ENCODE results near the gene SEPTIN2. TPM values are rescaled to one million over a fixed set of nuclear protein-coding genes. Genes with fewer than 3 reads are reported as not detected.

Gene SEPTIN2
- total RNA-seq, 1 donor from 2014 or later: 552 TPM

GRCh38 chr2:241308832-241309500 lies 6.8 kb upstream of the SEPTIN2 start:
- no peak overlapping the region for H2AFZ ChIP-seq (ENCODE audit: low read depth, low read length)
- H3K36me3 Mint-ChIP-seq (ENCODE audit: low read depth, unreplicated experiment): peaks cover 2% of the 10 kb centered on the region
- H3K4me3 ChIP-seq (ENCODE audit: insufficient read depth, low read depth, low read length): no peak overlapping the region
- peak overlapping the region; percentile 21 for H3K27ac Mint-ChIP-seq (ENCODE audit: unreplicated experiment)
- no peak for DNase-seq (ENCODE audit: low read depth)
- H3K27me3 Mint-ChIP-seq (ENCODE audit: low read depth, unreplicated experiment): no peaks in the 10 kb centered on the region
- no peaks in the 10 kb centered on the region for H3K36me3 ChIP-seq (ENCODE audit: insufficient read depth, low read length)
- peaks cover 38% of the 10 kb centered on the region for H3K4me1 ChIP-seq (ENCODE audit: insufficient read depth, low read length)
- no peak overlapping the region for H3K9ac ChIP-seq (ENCODE audit: low read length)
- peaks cover 45% of the 10 kb centered on the region for H3K4me1 Mint-ChIP-seq (ENCODE audit: low read depth, unreplicated experiment)
- no peak for TF ChIP-seq CTCF (IDR thresholded peaks at IDR 0.05; ENCODE audit: insufficient read depth, low read depth, low read length)
- no peak for TF ChIP-seq EZH2 (IDR thresholded peaks at IDR 0.05; ENCODE audit: insufficient read depth, low read length)
- H3K4me2 ChIP-seq (ENCODE audit: low read length): peak overlapping the region; percentile 51
- FAIRE-seq: no peak
- no peak overlapping the region for H3K27ac ChIP-seq (ENCODE audit: low read depth, low read length)
- no peak overlapping the region for H3K4me3 Mint-ChIP-seq (ENCODE audit: unreplicated experiment)
- H3K9me3 Mint-ChIP-seq (ENCODE audit: unreplicated experiment): no peaks in the 10 kb centered on the region
- no peaks in the 10 kb centered on the region for H3K9me3 ChIP-seq (ENCODE audit: insufficient read depth, low read depth, low read length)
- no peaks in the 10 kb centered on the region for H3K27me3 ChIP-seq (ENCODE audit: insufficient read depth, low read length)
- peaks cover 100% of the 10 kb centered on the region for H3K79me2 ChIP-seq (ENCODE audit: insufficient read depth, low read length)
- H4K20me1 ChIP-seq (ENCODE audit: insufficient read depth, low read length): peaks cover 78% of the 10 kb centered on the region

- no peaks in the 10 kb centered on the region for H3K9me3 Mint-ChIP-seq (ENCODE audit: unreplicated experiment)
- no peak overlapping the region for H3K4me3 ChIP-seq (ENCODE audit: insufficient read depth, low read depth, low read length)
- no peaks in the 10 kb centered on the region for H3K27me3 ChIP-seq (ENCODE audit: insufficient read depth, low read length)
- peaks cover 45% of the 10 kb centered on the region for H3K4me1 Mint-ChIP-seq (ENCODE audit: low read depth, unreplicated experiment)
- H3K36me3 ChIP-seq (ENCODE audit: insufficient read depth, low read length): no peaks in the 10 kb centered on the region
- no peak overlapping the region for H2AFZ ChIP-seq (ENCODE audit: low read depth, low read length)
- H3K4me1 ChIP-seq (ENCODE audit: insufficient read depth, low read length): peaks cover 44% of the 10 kb centered on the region
- peaks cover 100% of the 10 kb centered on the region for H3K79me2 ChIP-seq (ENCODE audit: insufficient read depth, low read length)
- peaks cover 71% of the 10 kb centered on the region for H4K20me1 ChIP-seq (ENCODE audit: insufficient read depth, low read length)
- H3K9me3 ChIP-seq (ENCODE audit: insufficient read depth, low read depth, low read length): no peaks in the 10 kb centered on the region
- H3K27ac Mint-ChIP-seq (ENCODE audit: unreplicated experiment): peak overlapping the region; percentile 85
- H3K4me2 ChIP-seq (ENCODE audit: low read length): peak overlapping the region; percentile 43
- FAIRE-seq: no peak
- peak; percentile 74 for DNase-seq (ENCODE audit: low read depth)
- H3K4me3 Mint-ChIP-seq (ENCODE audit: unreplicated experiment): no peak overlapping the region
- no peak overlapping the region for H3K27ac ChIP-seq (ENCODE audit: low read depth, low read length)
- H3K36me3 Mint-ChIP-seq (ENCODE audit: low read depth, unreplicated experiment): peaks cover 2% of the 10 kb centered on the region
- peak overlapping the region; percentile 13 for H3K9ac ChIP-seq (ENCODE audit: low read length)
- no peak for TF ChIP-seq EZH2 (IDR thresholded peaks at IDR 0.05; ENCODE audit: insufficient read depth, low read length)
- TF ChIP-seq CTCF (IDR thresholded peaks at IDR 0.05; ENCODE audit: insufficient read depth, low read depth, low read length): no peak
- H3K27me3 Mint-ChIP-seq (ENCODE audit: low read depth, unreplicated experiment): no peaks in the 10 kb centered on the region
Measured at GRCh38 chr2:241309684-241310117, 6.0 kb upstream of the SEPTIN2 start.

GRCh38 chr2:241310917-241311566 lies 4.7 kb upstream of the SEPTIN2 start:
- Histone ChIP-seq H3K9ac (ENCODE audit: low read length) (no peak overlapping the region), H3K36me3 (ENCODE audit: insufficient read depth, low read length) (no peaks in the 10 kb centered on the region), H3K27me3 (ENCODE audit: insufficient read depth, low read length) (no peaks in the 10 kb centered on the region), H3K9me3 (ENCODE audit: insufficient read depth, low read depth, low read length) (no peaks in the 10 kb centered on the region), H3K4me2 (ENCODE audit: low read length) (no peak overlapping the region), H3K4me1 (ENCODE audit: insufficient read depth, low read length) (peaks cover 44% of the 10 kb centered on the region), H3K27ac (ENCODE audit: low read depth, low read length) (no peak overlapping the region), H4K20me1 (ENCODE audit: insufficient read depth, low read length) (peaks cover 60% of the 10 kb centered on the region), H3K79me2 (ENCODE audit: insufficient read depth, low read length) (peaks cover 93% of the 10 kb centered on the region), H3K4me3 (ENCODE audit: insufficient read depth, low read depth, low read length) (no peak overlapping the region), H2AFZ (ENCODE audit: low read depth, low read length) (no peak overlapping the region)
- H3K4me1 Mint-ChIP-seq (ENCODE audit: low read depth, unreplicated experiment): peaks cover 45% of the 10 kb centered on the region
- no peaks in the 10 kb centered on the region for H3K27me3 Mint-ChIP-seq (ENCODE audit: low read depth, unreplicated experiment)
- TF ChIP-seq CTCF (IDR thresholded peaks at IDR 0.05; ENCODE audit: insufficient read depth, low read depth, low read length) (no peak), EZH2 (IDR thresholded peaks at IDR 0.05; ENCODE audit: insufficient read depth, low read length) (no peak)
- peak overlapping the region; percentile 31 for H3K4me3 Mint-ChIP-seq (ENCODE audit: unreplicated experiment)
- FAIRE-seq (no peak), DNase-seq (ENCODE audit: low read depth) (no peak)
- peak overlapping the region; percentile 89 for H3K27ac Mint-ChIP-seq (ENCODE audit: unreplicated experiment)
- no peaks in the 10 kb centered on the region for H3K36me3 Mint-ChIP-seq (ENCODE audit: low read depth, unreplicated experiment)
- no peaks in the 10 kb centered on the region for H3K9me3 Mint-ChIP-seq (ENCODE audit: unreplicated experiment)

Data from astrocyte (in vitro differentiated cells and primary cell).